ENCODE measurements around the gene SHROOM3.
A peak's percentile ranks its signal among the peaks of the same experiment; 100 is the strongest.
"Not testable (repeated sequence)": the region's sequence is repeated elsewhere in the genome, so short reads cannot be mapped to it uniquely, and the experiment has no call there.

The SHROOM3 gene
- 0 reads per million in 4 donors for total RNA-seq

- no peak for DNase-seq
These were observed at the start of gene SHROOM3 for GRCh38 chr4:76434901-76435527. TSS of gene SHROOM3 (plus strand) at chr4:76435229. CDS start at chr4:76436053, 824 bp downstream.

- DNase-seq: no peak
These were observed 49.1 kb upstream of the SHROOM3 start for GRCh38 chr4:76385974-76386373.

GRCh38 chr4:76386566-76387305 lies 48.3 kb upstream of the SHROOM3 start:
- DNase-seq: no peak

DNA sequence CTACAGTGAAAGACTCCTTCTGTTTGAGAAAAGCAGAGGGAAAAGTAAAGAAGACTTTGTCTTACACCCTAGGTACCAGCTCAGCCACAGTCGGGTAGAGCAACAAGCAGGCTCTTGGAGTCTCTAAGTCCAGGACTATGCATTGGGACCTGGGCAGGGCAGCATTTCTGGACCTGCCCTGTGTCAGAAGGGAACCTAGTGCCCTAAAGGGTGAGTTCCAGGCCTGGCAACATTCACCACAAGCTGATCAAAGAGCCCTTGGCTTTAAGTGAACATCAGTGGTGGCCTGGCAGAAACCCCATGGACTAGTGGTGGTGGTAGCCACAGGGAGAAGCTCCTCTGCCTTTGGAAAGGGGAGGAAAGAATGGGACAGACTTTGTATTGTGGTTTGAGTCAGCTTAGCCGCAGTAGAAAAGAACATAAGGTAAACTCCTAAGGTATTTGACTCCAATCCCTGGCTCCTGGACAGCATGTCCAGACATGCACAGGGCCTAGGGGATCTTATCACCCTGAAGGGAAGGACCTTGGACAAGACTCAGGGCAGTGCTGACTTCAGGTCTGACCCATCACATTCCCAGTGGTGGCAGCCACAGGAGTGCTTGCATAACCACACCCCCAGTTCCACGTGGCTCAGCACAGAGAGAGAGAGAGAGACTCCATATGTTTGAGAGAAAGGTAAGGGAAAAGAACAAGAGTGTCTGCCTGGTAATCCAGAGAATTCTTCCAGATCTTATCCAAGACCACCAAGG lies 46.7 kb upstream of the SHROOM3 start:
- no peak for DNase-seq

GRCh38 chr4:76401654-76402053 lies 33.4 kb upstream of the SHROOM3 start:
- no peak for DNase-seq

DNA sequence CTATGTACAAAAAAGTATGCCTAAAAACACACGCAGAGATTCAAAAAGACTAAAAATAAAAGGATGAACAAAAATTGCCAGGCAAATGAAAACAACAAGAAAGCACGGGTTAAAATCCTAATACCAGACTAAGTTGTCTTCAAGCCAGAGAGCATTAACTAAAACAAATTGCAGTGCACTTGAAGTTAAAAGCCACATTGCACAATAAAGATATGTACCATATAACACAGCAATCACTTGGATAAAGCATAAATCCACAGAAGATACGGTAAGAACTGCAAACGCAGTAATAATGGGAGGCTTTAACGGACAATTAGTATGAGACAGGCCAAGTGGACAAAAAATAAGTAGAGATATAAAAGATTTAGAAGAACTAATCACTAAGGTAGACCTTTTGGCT lies 28.9 kb upstream of the SHROOM3 start:
- no peak for DNase-seq

- no peak for DNase-seq
These were observed 27.4 kb upstream of the SHROOM3 start for GRCh38 chr4:76407440-76408119.

DNA sequence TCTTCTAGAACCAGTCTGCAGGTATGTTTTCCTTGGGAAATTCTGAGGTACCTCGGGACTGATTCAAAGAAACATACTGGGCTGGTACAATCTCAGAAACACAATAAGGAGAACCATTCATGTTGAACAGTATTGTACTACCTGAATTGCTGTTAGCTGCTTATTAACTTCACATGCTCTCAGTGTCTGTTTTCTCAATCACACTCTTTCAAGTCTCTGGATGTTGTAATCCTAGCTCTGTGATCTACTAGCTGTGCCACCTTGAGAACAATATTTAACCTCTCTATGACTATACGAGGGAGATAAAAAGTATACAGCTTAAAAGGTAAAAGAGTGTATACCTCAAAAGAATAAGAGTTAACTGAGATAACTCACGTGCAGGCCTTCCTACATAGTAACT lies 24.4 kb upstream of the SHROOM3 start:
- no peak for DNase-seq

DNA sequence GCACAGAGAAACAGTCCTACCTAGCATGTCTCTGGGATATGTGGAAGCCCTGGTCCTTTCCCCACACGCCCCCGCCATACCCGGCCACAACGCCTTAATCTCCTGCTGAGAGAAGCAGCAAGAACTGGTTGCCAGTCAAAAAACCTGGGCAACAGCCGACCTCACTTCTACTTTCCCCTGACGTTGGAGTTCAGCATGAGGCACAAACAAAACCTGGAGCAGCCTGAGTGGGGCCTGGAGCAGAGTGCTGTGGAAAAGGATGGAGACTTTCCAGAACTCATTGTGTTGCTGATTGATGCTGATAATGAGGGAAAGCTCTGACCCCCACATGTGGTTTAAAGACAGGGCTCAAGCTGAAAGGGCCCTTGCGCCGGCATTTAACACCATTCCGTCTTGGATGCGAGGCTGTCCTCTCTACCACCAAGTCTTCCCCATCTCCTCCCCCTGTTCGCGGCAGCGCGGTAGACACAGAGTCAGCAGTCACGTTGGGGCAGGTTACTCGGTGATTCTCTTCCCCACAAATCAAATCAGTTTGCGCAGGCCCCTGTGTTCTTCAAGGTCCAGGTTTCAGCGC lies 14.8 kb upstream of the SHROOM3 start:
- no peak for DNase-seq

DNA sequence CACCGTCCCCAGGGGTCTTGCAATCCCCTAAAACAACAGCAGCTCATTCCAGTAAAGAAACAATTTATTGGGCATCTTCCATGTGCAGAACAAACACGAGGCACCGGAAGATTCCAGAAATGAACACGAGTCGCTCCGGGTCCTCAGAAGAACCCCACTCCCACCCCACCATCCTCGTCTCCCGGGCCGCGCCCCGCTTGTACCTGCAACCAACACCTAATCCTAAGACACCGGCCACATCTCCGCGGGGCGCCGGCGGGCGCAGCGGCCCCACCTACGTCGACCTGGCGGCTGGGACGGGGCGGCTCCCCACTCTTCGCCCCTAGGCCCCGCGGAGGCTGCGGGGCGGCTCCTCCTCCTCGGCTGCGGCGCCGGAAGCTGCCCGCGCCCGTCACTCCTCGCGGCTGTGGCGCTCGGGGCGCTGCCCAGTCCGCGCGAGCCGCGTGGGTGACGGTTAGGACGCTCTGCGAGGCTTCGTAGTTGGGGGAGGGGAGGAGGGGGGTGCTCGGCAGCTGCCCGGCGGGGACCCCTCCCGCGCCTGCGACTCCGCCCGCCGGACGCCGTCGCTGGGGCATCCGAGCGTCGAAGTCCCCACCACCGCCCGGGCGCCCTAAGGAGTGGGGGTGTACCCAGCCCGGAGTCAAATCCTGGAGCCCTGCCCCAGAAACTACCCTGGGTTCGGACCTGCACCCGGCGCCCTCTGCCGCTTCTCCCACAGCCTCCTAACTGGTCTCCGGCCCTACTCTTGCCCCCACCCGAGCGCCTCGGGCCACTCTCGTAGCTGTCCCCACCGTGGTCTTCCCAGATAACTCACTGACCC lies 14.1 kb upstream of the SHROOM3 start, which contains the start of gene CCDC158:
CCDC158 (minus strand) TSS at position 380 of the 820 bp plus-strand sequence. CDS start 17,934 bp downstream, outside the sequence.
- no peak for DNase-seq

DNA sequence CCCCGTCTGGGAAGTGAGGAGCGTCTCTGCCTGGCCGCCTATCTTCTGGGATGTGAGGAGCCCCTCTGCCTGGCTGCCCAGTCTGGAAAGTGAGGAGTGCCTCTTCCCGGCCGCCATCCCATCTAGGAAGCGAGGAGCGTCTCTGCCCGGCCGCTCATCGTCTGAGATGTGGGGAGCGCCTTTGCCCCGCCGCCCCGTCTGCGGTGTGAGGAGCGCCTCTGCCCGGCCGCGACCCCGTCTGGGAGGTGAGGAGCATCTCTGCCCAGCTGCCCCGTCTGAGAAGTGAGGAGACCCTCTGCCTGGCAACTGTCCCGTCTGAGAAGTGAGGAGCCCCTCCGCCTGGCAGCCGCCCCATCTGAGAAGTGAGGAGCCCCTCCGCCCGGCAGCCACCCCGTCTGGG lies 11.9 kb upstream of the SHROOM3 start:
- not testable (repeated sequence) for DNase-seq

DNA sequence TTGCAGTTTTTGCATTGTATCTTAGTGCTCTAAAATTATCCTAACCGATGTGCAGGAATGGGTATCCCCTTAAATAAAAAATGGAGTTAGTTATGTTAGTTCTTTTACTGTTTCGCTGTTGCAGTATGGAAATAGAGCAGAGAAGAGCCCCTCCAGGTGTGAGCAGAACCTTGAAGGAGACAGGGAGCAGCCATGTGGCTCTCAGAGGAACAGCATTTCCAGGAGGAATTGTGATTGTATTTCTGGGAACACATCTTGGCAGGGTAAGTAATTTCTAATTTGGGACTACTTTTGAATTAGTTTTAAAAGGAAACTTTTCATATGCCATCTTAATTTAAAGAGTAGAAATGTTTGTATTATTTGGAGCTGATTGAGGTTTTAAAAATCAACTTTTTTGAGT lies 8.8 kb upstream of the SHROOM3 start:
- no peak for DNase-seq

- DNase-seq: no peak
These were observed 5.4 kb upstream of the SHROOM3 start for GRCh38 chr4:76429636-76430035.

- peak in 1 of 5 donors; percentile 21 for DNase-seq
These were observed 4.3 kb upstream of the SHROOM3 start for GRCh38 chr4:76430519-76431388.

- DNase-seq: no peak
These were observed 695 bp downstream of the SHROOM3 start for GRCh38 chr4:76435528-76436319.

GRCh38 chr4:76439491-76439890 lies 4.5 kb downstream of the SHROOM3 start:
- DNase-seq: no peak

GRCh38 chr4:76441881-76442280 lies 6.9 kb downstream of the SHROOM3 start:
- DNase-seq: no peak

DNA sequence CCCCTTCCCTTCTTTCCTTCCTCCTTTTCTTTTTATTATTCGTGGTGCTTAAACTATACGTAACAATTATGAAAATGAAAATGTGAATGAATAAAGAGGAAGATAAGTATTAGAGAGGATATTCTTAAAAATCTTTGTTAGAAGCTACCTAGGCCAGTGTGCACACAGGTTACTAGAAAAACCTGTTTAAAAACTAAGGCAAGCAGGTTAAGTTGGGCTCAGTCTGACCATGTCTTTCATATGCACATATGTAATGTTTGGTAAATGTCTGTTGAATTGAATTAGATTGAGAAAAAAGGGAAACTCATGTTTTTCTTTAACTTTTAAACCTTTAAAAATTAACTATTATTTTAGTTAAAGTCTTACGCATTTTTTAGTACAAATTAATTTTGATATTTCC lies 7.8 kb downstream of the SHROOM3 start:
- DNase-seq: no peak

DNA sequence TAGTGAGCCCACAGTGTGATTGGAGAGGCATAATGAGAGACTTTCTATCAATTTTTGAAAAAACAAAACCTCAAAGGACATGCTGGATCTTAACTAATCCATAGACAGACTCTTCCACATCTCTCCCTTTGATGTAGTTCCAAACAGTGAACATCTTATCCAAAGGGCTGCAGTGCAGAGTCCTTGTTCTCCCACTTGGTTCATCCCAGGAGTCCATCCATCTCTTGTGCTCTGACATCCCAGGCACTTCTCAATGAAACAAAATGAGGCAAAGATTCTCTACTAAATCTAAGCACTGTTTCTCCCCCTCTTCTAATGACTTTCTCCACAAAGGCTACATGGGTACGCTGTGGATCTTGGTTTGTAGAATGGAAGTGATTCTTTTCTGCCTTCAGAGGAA lies 8.3 kb downstream of the SHROOM3 start:
- no peak for DNase-seq

GRCh38 chr4:76445911-76446310 lies 10.9 kb downstream of the SHROOM3 start:
- no peak for DNase-seq
